Measurements from ENCODE around the gene MME.
"Not testable (repeated sequence)": the region's sequence is repeated elsewhere in the genome, so short reads cannot be mapped to it uniquely, and the experiment has no call there.

The MME gene

GRCh38 chr3:155097009-155097349 is 16.9 kb downstream of the MME start:
- Mint-ChIP-seq H3K4me3 (no peak overlapping the region), H3K4me1 (ENCODE audit: low read depth) (no peaks in the 10 kb centered on the region)

GRCh38 chr3:155101398-155101797 is 21.3 kb downstream of the MME start:
- no peaks in the 10 kb centered on the region for H3K4me1 Mint-ChIP-seq (ENCODE audit: low read depth)
- no peaks in the 10 kb centered on the region for H3K36me3 Mint-ChIP-seq (ENCODE audit: low read depth)
- DNase-seq (ENCODE audit: low spot score) = no peak
- H3K9me3 Mint-ChIP-seq = peaks cover 8% of the 10 kb centered on the region
- H3K4me3 Mint-ChIP-seq = no peak overlapping the region
- no peaks in the 10 kb centered on the region for H3K27me3 Mint-ChIP-seq (ENCODE audit: low read depth)
- H3K27ac Mint-ChIP-seq = no peak overlapping the region

More at GRCh38 chr3:155097009-155097349, 16.9 kb downstream of the MME start:
- H3K27me3 Mint-ChIP-seq (ENCODE audit: low read depth) = no peaks in the 10 kb centered on the region
- H3K36me3 Mint-ChIP-seq (ENCODE audit: low read depth) = no peaks in the 10 kb centered on the region
- peaks cover 8% of the 10 kb centered on the region for H3K9me3 Mint-ChIP-seq
- no peak overlapping the region for H3K27ac Mint-ChIP-seq
- no peak for DNase-seq (ENCODE audit: low spot score)

- Mint-ChIP-seq H3K4me3 (no peak overlapping the region), H3K4me1 (ENCODE audit: low read depth) (no peaks in the 10 kb centered on the region), H3K27ac (no peak overlapping the region), H3K9me3 (peaks cover 8% of the 10 kb centered on the region), H3K27me3 (ENCODE audit: low read depth) (no peaks in the 10 kb centered on the region), H3K36me3 (ENCODE audit: low read depth) (no peaks in the 10 kb centered on the region)
- DNase-seq (ENCODE audit: low spot score) = no peak
Observed at GRCh38 chr3:155102329-155102728, 22.2 kb downstream of the MME start.

GRCh38 chr3:155103686-155104085 is 23.6 kb downstream of the MME start:
- H3K4me3 Mint-ChIP-seq = no peak overlapping the region
- H3K27me3 Mint-ChIP-seq (ENCODE audit: low read depth) = no peaks in the 10 kb centered on the region
- H3K27ac Mint-ChIP-seq = no peak overlapping the region
- H3K4me1 Mint-ChIP-seq (ENCODE audit: low read depth) = no peaks in the 10 kb centered on the region
- peaks cover 4% of the 10 kb centered on the region for H3K9me3 Mint-ChIP-seq
- H3K36me3 Mint-ChIP-seq (ENCODE audit: low read depth) = no peaks in the 10 kb centered on the region
- DNase-seq (ENCODE audit: low spot score) = no peak

- Mint-ChIP-seq H3K27me3 (ENCODE audit: low read depth) (no peaks in the 10 kb centered on the region), H3K9me3 (peaks cover 4% of the 10 kb centered on the region), H3K36me3 (ENCODE audit: low read depth) (no peaks in the 10 kb centered on the region), H3K27ac (no peak overlapping the region), H3K4me1 (ENCODE audit: low read depth) (peaks cover 6% of the 10 kb centered on the region), H3K4me3 (no peak overlapping the region)
- no peak for DNase-seq (ENCODE audit: low spot score)
Observed at GRCh38 chr3:155106119-155106518, 26.0 kb downstream of the MME start.

- DNase-seq (ENCODE audit: low spot score) = no peak
- H3K27me3 Mint-ChIP-seq (ENCODE audit: low read depth) = no peaks in the 10 kb centered on the region
- no peaks in the 10 kb centered on the region for H3K9me3 Mint-ChIP-seq
- H3K27ac Mint-ChIP-seq = no peak overlapping the region
- no peaks in the 10 kb centered on the region for H3K36me3 Mint-ChIP-seq (ENCODE audit: low read depth)
- H3K4me1 Mint-ChIP-seq (ENCODE audit: low read depth) = peaks cover 8% of the 10 kb centered on the region
- H3K4me3 Mint-ChIP-seq = no peak overlapping the region
Observed at GRCh38 chr3:155110022-155110421, 29.9 kb downstream of the MME start.

- DNase-seq (ENCODE audit: low spot score) = no peak
- Mint-ChIP-seq H3K9me3 (no peaks in the 10 kb centered on the region), H3K4me3 (no peak overlapping the region), H3K27me3 (ENCODE audit: low read depth) (no peaks in the 10 kb centered on the region), H3K36me3 (ENCODE audit: low read depth) (no peaks in the 10 kb centered on the region), H3K4me1 (ENCODE audit: low read depth) (peaks cover 8% of the 10 kb centered on the region), H3K27ac (peak overlapping the region; percentile 28)
Observed at GRCh38 chr3:155110996-155111901, 31.1 kb downstream of the MME start.

- peaks cover 8% of the 10 kb centered on the region for H3K4me1 Mint-ChIP-seq (ENCODE audit: low read depth)
Observed at GRCh38 chr3:155111971-155112370, 31.9 kb downstream of the MME start.

GRCh38 chr3:155112661-155113389 is 32.7 kb downstream of the MME start:
- H3K4me3 Mint-ChIP-seq = no peak overlapping the region
- no peaks in the 10 kb centered on the region for H3K36me3 Mint-ChIP-seq (ENCODE audit: low read depth)
- no peaks in the 10 kb centered on the region for H3K27me3 Mint-ChIP-seq (ENCODE audit: low read depth)
- no peaks in the 10 kb centered on the region for H3K9me3 Mint-ChIP-seq
- no peak overlapping the region for H3K27ac Mint-ChIP-seq
- peaks cover 8% of the 10 kb centered on the region for H3K4me1 Mint-ChIP-seq (ENCODE audit: low read depth)
- no peak for DNase-seq (ENCODE audit: low spot score)

More at GRCh38 chr3:155111971-155112370, 31.9 kb downstream of the MME start:
- Mint-ChIP-seq H3K36me3 (ENCODE audit: low read depth) (no peaks in the 10 kb centered on the region), H3K27me3 (ENCODE audit: low read depth) (no peaks in the 10 kb centered on the region), H3K4me3 (no peak overlapping the region), H3K27ac (no peak overlapping the region), H3K9me3 (no peaks in the 10 kb centered on the region)
- DNase-seq (ENCODE audit: low spot score) = no peak

- not testable (repeated sequence) for H3K4me3 Mint-ChIP-seq; DNase-seq (ENCODE audit: low spot score); H3K9me3 Mint-ChIP-seq
Observed at GRCh38 chr3:155124745-155125144, 44.6 kb downstream of the MME start.

GRCh38 chr3:155129396-155129795 is 49.3 kb downstream of the MME start:
- H3K36me3 Mint-ChIP-seq (ENCODE audit: low read depth) = no peaks in the 10 kb centered on the region
- H3K4me3 Mint-ChIP-seq = no peak overlapping the region
- no peak overlapping the region for H3K27ac Mint-ChIP-seq
- H3K27me3 Mint-ChIP-seq (ENCODE audit: low read depth) = no peaks in the 10 kb centered on the region
- no peaks in the 10 kb centered on the region for H3K4me1 Mint-ChIP-seq (ENCODE audit: low read depth)
- no peaks in the 10 kb centered on the region for H3K9me3 Mint-ChIP-seq
- DNase-seq (ENCODE audit: low spot score) = no peak

More at GRCh38 chr3:155124745-155125144, 44.6 kb downstream of the MME start:
- not testable (repeated sequence) for H3K27ac Mint-ChIP-seq; H3K4me1 Mint-ChIP-seq (ENCODE audit: low read depth); H3K36me3 Mint-ChIP-seq (ENCODE audit: low read depth); H3K27me3 Mint-ChIP-seq (ENCODE audit: low read depth)

GRCh38 chr3:155130001-155130400 is 49.9 kb downstream of the MME start:
- Mint-ChIP-seq H3K27ac (no peak overlapping the region), H3K4me3 (no peak overlapping the region), H3K27me3 (ENCODE audit: low read depth) (no peaks in the 10 kb centered on the region), H3K9me3 (no peaks in the 10 kb centered on the region), H3K36me3 (ENCODE audit: low read depth) (no peaks in the 10 kb centered on the region), H3K4me1 (ENCODE audit: low read depth) (no peaks in the 10 kb centered on the region)
- DNase-seq (ENCODE audit: low spot score) = no peak

- Mint-ChIP-seq H3K27me3 (ENCODE audit: low read depth) (no peaks in the 10 kb centered on the region), H3K9me3 (no peaks in the 10 kb centered on the region), H3K4me1 (ENCODE audit: low read depth) (no peaks in the 10 kb centered on the region), H3K27ac (no peak overlapping the region), H3K4me3 (no peak overlapping the region), H3K36me3 (ENCODE audit: low read depth) (no peaks in the 10 kb centered on the region)
- no peak for DNase-seq (ENCODE audit: low spot score)
Observed at GRCh38 chr3:155131104-155131503, 51.0 kb downstream of the MME start.

- not testable (repeated sequence) for H3K36me3 Mint-ChIP-seq (ENCODE audit: low read depth); H3K27ac Mint-ChIP-seq; H3K4me3 Mint-ChIP-seq; H3K9me3 Mint-ChIP-seq; H3K27me3 Mint-ChIP-seq (ENCODE audit: low read depth); DNase-seq (ENCODE audit: low spot score); H3K4me1 Mint-ChIP-seq (ENCODE audit: low read depth)
Observed at GRCh38 chr3:155134311-155134710, 54.2 kb downstream of the MME start.
